Loucy (cell line): ENCODE results near the gene ABHD10.

ENCODE experiments used
- H2AFZ ChIP-seq: fragments of 200-600 bp; sonication (generic); 2 replicates; pipeline ENCODE4 v1.6.0; 2016; ENCODE audit warnings: antibody characterized with exemption, mild to moderate bottlenecking, low read length, moderate library complexity
- H3F3A ChIP-seq: fragments of 200-600 bp; 2 replicates; pipeline ENCODE4 v1.6.0; 2016; ENCODE audit warnings: antibody characterized with exemption, low read depth, mild to moderate bottlenecking
- H3K27me3 ChIP-seq: fragments of 200-600 bp; sonication (generic); 2 replicates; pipeline ENCODE4 v1.6.1; 2014; ENCODE audit warnings: low read length, mild to moderate bottlenecking; ENCODE audit not compliant: insufficient read depth, poor library complexity, severe bottlenecking
- H3K36me3 ChIP-seq: fragments of 200-600 bp; sonication (generic); 2 replicates; pipeline ENCODE4 v1.6.1; 2016; ENCODE audit warnings: low read length; ENCODE audit not compliant: insufficient read depth
- H3K4me1 ChIP-seq: fragments of 200-600 bp; sonication (generic); 2 replicates; pipeline ENCODE4 v1.5.1; 2014; ENCODE audit warnings: low read length, mild to moderate bottlenecking; ENCODE audit not compliant: insufficient read depth, poor library complexity, severe bottlenecking
- H3K4me2 ChIP-seq: fragments of 200-600 bp; sonication (generic); 2 replicates; pipeline ENCODE4 v1.6.0; 2014; ENCODE audit warnings: antibody characterized with exemption, low read length, low read depth, mild to moderate bottlenecking; ENCODE audit not compliant: poor library complexity, severe bottlenecking
- H3K4me3 ChIP-seq: fragments of 200-600 bp; sonication (generic); 2 replicates; pipeline ENCODE4 v1.5.1; 2014; ENCODE audit warnings: low read length, mild to moderate bottlenecking, mixed read lengths; ENCODE audit not compliant: poor library complexity, severe bottlenecking
- H3K79me2 ChIP-seq: fragments of 200-600 bp; sonication (generic); 2 replicates; pipeline ENCODE4 v1.6.1; 2014; ENCODE audit warnings: low read length; ENCODE audit not compliant: insufficient read depth
- H3K9ac ChIP-seq: fragments of 200-600 bp; sonication (generic); 2 replicates; pipeline ENCODE4 v1.6.0; 2014; ENCODE audit warnings: mild to moderate bottlenecking, low read depth, low read length, moderate library complexity; ENCODE audit not compliant: poor library complexity, severe bottlenecking
- H3K9me2 ChIP-seq: fragments of 200-600 bp; sonication (generic); replicated peaks from 2 replicates; pipeline ENCODE4 v1.6.1; 2016; ENCODE audit warnings: low read depth, low read length, mixed read lengths
- H3K9me3 ChIP-seq: fragments of 200-600 bp; sonication (generic); 2 replicates; pipeline ENCODE4 v1.6.1; 2014; ENCODE audit warnings: mild to moderate bottlenecking, antibody characterized with exemption, low read length, low read depth; ENCODE audit not compliant: insufficient read depth
- H4K20me1 ChIP-seq: fragments of 200-600 bp; sonication (generic); 2 replicates; pipeline ENCODE4 v1.6.0; 2014; ENCODE audit warnings: antibody characterized with exemption, low read length, mild to moderate bottlenecking; ENCODE audit not compliant: insufficient read depth, poor library complexity, severe bottlenecking
- EZH2phosphoT487 ChIP-seq: fragments of 200-600 bp; IDR thresholded peaks from 2 replicates; pipeline ENCODE4 v1.6.1; 2018; ENCODE audit warnings: antibody characterized with exemption, mild to moderate bottlenecking, moderate library complexity, borderline replicate concordance
- TF ChIP-seq, protein P1 (sequence below): fragments of 200-600 bp; sonication (generic); conservative IDR thresholded peaks from 2 replicates; pipeline ENCODE4 v1.5.1; 2014; ENCODE audit warnings: mild to moderate bottlenecking, antibody characterized with exemption, low read length

ABHD10 gene

DNA sequence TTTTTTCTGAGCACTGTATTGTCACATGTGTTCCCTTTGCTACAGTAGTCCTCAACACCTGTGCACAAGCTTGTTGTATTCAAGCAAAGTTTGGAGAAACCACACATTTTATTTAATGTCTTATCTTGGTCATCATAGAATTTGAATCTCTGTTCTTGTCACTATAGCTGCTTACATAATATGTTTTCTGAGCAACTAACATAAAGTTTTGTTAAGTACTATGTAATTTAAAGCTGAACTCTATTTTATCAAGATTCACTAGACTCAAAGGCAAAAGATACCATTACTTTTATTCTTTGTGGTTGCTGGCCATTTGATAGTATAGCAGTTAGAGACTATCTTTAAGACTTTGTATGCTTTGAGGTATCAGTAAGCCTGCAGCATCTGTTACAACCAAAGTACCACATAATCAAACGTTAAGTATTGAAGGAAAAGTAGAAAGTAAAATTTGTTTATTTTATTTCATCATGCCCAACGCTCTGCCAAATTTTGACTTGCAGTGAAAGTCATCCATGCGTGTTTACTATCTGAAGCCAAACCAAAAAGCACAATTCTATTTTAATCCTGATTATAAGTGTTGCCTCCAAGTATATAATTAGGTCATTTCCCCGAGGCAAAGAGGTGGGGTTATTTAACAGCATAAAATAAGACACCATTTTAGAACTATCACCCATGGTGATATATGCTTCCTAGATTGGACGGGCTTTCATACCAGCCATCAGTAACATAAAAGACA lies 10.3 kb upstream of the ABHD10 start:
- H3K4me3 ChIP-seq, result no peak overlapping the region
- no peaks in the 10 kb centered on the region for H4K20me1 ChIP-seq
- no peak overlapping the region for H3K4me2 ChIP-seq
- no peaks in the 10 kb centered on the region for H3K79me2 ChIP-seq
- no peak overlapping the region for H2AFZ ChIP-seq
- H3K4me1 ChIP-seq, result peaks cover 8% of the 10 kb centered on the region
- H3K36me3 ChIP-seq, result no peaks in the 10 kb centered on the region
- no peaks in the 10 kb centered on the region for H3F3A ChIP-seq
- H3K9me2 ChIP-seq, result no peaks in the 10 kb centered on the region
- H3K9me3 ChIP-seq, result no peaks in the 10 kb centered on the region
- H3K9ac ChIP-seq, result no peak overlapping the region
- TF ChIP-seq, protein P1, sequence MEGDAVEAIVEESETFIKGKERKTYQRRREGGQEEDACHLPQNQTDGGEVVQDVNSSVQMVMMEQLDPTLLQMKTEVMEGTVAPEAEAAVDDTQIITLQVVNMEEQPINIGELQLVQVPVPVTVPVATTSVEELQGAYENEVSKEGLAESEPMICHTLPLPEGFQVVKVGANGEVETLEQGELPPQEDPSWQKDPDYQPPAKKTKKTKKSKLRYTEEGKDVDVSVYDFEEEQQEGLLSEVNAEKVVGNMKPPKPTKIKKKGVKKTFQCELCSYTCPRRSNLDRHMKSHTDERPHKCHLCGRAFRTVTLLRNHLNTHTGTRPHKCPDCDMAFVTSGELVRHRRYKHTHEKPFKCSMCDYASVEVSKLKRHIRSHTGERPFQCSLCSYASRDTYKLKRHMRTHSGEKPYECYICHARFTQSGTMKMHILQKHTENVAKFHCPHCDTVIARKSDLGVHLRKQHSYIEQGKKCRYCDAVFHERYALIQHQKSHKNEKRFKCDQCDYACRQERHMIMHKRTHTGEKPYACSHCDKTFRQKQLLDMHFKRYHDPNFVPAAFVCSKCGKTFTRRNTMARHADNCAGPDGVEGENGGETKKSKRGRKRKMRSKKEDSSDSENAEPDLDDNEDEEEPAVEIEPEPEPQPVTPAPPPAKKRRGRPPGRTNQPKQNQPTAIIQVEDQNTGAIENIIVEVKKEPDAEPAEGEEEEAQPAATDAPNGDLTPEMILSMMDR, result no peak
- no peak for TF ChIP-seq EZH2phosphoT487
- H3K27me3 ChIP-seq, result no peaks in the 10 kb centered on the region

DNA sequence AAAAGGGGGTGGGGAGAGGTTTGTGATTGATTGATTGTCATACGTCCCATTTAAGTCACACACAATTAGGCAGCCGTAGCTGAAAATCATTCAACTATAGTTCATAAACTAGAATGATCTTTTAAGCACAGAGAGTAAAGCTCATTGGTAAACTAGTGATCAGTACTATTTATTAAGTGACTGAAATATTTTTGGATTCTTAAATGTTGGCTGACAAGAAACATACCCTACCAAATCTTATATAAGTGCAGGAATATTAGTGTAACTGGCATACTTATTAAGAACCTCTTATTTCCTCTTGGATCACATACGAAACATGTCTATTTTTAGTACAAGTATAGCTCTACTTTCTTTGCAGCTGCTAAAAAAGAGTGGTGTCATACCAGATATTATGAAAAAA lies 8.4 kb upstream of the ABHD10 start:
- no peak overlapping the region for H3K4me3 ChIP-seq
- H3K4me1 ChIP-seq, result peaks cover 8% of the 10 kb centered on the region
- no peaks in the 10 kb centered on the region for H3K9me3 ChIP-seq
- no peak for TF ChIP-seq EZH2phosphoT487
- TF ChIP-seq, protein P1, result no peak
- no peak overlapping the region for H2AFZ ChIP-seq
- H3F3A ChIP-seq, result no peaks in the 10 kb centered on the region
- no peaks in the 10 kb centered on the region for H3K27me3 ChIP-seq
- no peaks in the 10 kb centered on the region for H4K20me1 ChIP-seq
- H3K9ac ChIP-seq, result no peak overlapping the region
- H3K9me2 ChIP-seq, result no peaks in the 10 kb centered on the region
- H3K79me2 ChIP-seq, result no peaks in the 10 kb centered on the region
- no peak overlapping the region for H3K4me2 ChIP-seq
- H3K36me3 ChIP-seq, result no peaks in the 10 kb centered on the region

DNA sequence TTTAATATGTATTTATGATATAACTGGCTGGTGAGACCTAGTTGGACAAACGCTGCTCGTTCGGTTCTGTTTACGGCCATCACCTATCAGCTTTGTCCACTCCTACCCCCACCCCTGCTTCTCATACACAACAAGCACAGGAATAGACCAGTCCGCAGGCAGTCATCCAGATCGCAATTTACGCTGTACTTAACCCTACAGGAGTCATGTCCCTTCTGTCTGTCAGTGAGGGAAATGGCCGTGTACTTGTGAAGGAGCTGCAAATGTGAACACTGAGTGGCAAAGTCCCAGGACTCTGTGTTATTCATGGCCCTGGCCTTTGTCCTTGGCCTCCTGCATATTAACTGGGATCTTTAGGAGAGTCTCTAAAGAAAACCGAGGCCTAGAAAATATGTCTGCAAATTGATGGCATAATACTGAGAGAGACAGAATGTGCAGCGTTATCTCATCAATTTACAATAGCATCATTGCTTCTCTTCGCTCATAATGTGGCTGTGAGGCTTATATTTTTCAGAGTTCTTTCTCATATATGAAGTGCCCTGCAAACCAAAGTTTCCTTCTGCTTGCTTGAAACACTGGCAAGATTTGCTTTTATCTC lies 7.2 kb upstream of the ABHD10 start:
- Histone ChIP-seq H3K4me2 (no peak overlapping the region), H3K9me2 (no peaks in the 10 kb centered on the region)
- TF ChIP-seq EZH2phosphoT487, result no peak
- TF ChIP-seq, protein P1, result no peak

More for the DNA sequence above, 7.2 kb upstream of the ABHD10 start:
- H3K4me1 ChIP-seq, result peaks cover 8% of the 10 kb centered on the region
- no peaks in the 10 kb centered on the region for H4K20me1 ChIP-seq
- H3K9me3 ChIP-seq, result no peaks in the 10 kb centered on the region
- H3K4me3 ChIP-seq, result no peak overlapping the region
- no peaks in the 10 kb centered on the region for H3K36me3 ChIP-seq
- no peaks in the 10 kb centered on the region for H3K27me3 ChIP-seq
- H3K79me2 ChIP-seq, result no peaks in the 10 kb centered on the region
- H2AFZ ChIP-seq, result no peak overlapping the region
- no peaks in the 10 kb centered on the region for H3F3A ChIP-seq
- no peak overlapping the region for H3K9ac ChIP-seq
